Measurements from ENCODE around the gene FAM111A. TPM values are rescaled to one million over a fixed set of nuclear protein-coding genes. Genes with fewer than 3 reads are reported as not detected.

The FAM111A gene
- total RNA-seq, 5 donors from 2014 or later (not counting 1 experiment from before 2014, with no cell fraction given) = 75.9 to 90.2 (median 78.9) TPM

Other genes with a start within 250 kb of the FAM111A start
- under 1 TPM in 1 of 5 donors, not detected in 4; 0.51 TPM for gene GLYATL1, start 203.4 kb upstream of the FAM111A start, total RNA-seq
- not detected for gene GLYATL1B, start 56.5 kb upstream of the FAM111A start, total RNA-seq
- gene FAM111B, start 35.6 kb upstream of the FAM111A start, total RNA-seq = 1 to 10 TPM; 1.2 to 3.8 (median 1.3) TPM
- 1 to 10 TPM in 4 of 5 donors, under 1 TPM in 1; 0.70 to 3.7 (median 2.1) TPM for gene DTX4, start 29.3 kb downstream of the FAM111A start, total RNA-seq
- 1 to 10 TPM in 4 of 5 donors, under 1 TPM in 1; 0.93 to 3.0 (median 1.4) TPM for gene MPEG1, start 70.1 kb downstream of the FAM111A start, total RNA-seq
- not detected for gene OR5AN1, start 216.0 kb downstream of the FAM111A start, total RNA-seq

Data from T-cell (primary cell).